IPS-15b (cell line): ENCODE results near the gene IRAK3.
A peak's percentile ranks its signal among the peaks of the same experiment; 100 is the strongest.
"Not testable (repeated sequence)": the region's sequence is repeated elsewhere in the genome, so short reads cannot be mapped to it uniquely, and the experiment has no call there.

Experiments
- H3K27me3 ChIP-seq: one replicate; pipeline ENCODE4 v1.6.1; 2013; ENCODE audit warnings: low read length; ENCODE audit not compliant: control insufficient read depth, insufficient read depth
- H3K36me3 ChIP-seq: one replicate; pipeline ENCODE4 v1.6.1; 2013; ENCODE audit warnings: low read length; ENCODE audit not compliant: control insufficient read depth, insufficient read depth
- H3K4me1 ChIP-seq: one replicate; pipeline ENCODE4 v1.6.1; 2013; ENCODE audit warnings: mild to moderate bottlenecking, low read length; ENCODE audit not compliant: control insufficient read depth, insufficient read depth
- H3K4me3 ChIP-seq: one replicate; pipeline ENCODE4 v1.5.1; 2013; ENCODE audit warnings: low read depth, low read length
- H3K9ac ChIP-seq: one replicate; pipeline ENCODE4 v1.6.1; 2013; ENCODE audit warnings: low read depth, mild to moderate bottlenecking, low read length
- H3K9me3 ChIP-seq: one replicate; pipeline ENCODE4 v1.6.1; 2013; ENCODE audit warnings: mild to moderate bottlenecking, low read length; ENCODE audit not compliant: control insufficient read depth, insufficient read depth

IRAK3 gene

GRCh38 chr12:66232263-66232662 lies 43.2 kb downstream of the IRAK3 start:
- H3K9ac ChIP-seq = no peak overlapping the region
- H3K9me3 ChIP-seq = no peaks in the 10 kb centered on the region
- no peak overlapping the region for H3K4me3 ChIP-seq
- H3K27me3 ChIP-seq = peaks cover 4% of the 10 kb centered on the region
- H3K36me3 ChIP-seq = no peaks in the 10 kb centered on the region
- H3K4me1 ChIP-seq = no peaks in the 10 kb centered on the region

- H3K27me3 ChIP-seq, H3K4me1 ChIP-seq, H3K4me3 ChIP-seq, H3K36me3 ChIP-seq, H3K9me3 ChIP-seq, H3K9ac ChIP-seq: not testable (repeated sequence)
Measured at GRCh38 chr12:66234037-66234693, 45.2 kb downstream of the IRAK3 start.

GRCh38 chr12:66234773-66235625 lies 46.0 kb downstream of the IRAK3 start:
- not testable (repeated sequence) for H3K36me3 ChIP-seq, H3K9ac ChIP-seq, H3K4me1 ChIP-seq, H3K9me3 ChIP-seq, H3K27me3 ChIP-seq
- H3K4me3 ChIP-seq = peak overlapping the region; percentile 41

- H3K4me1 ChIP-seq = peaks cover 8% of the 10 kb centered on the region
- H3K27me3 ChIP-seq = peaks cover 4% of the 10 kb centered on the region
- no peak overlapping the region for H3K9ac ChIP-seq
- H3K36me3 ChIP-seq = no peaks in the 10 kb centered on the region
- no peaks in the 10 kb centered on the region for H3K9me3 ChIP-seq
- H3K4me3 ChIP-seq = peak overlapping the region; percentile 35
Measured at GRCh38 chr12:66235626-66236281, 46.7 kb downstream of the IRAK3 start.

GRCh38 chr12:66236282-66236675 lies 47.3 kb downstream of the IRAK3 start:
- not testable (repeated sequence) for H3K27me3 ChIP-seq, H3K36me3 ChIP-seq, H3K4me3 ChIP-seq, H3K4me1 ChIP-seq, H3K9ac ChIP-seq, H3K9me3 ChIP-seq

GRCh38 chr12:66236969-66237368 lies 48.0 kb downstream of the IRAK3 start:
- Histone ChIP-seq H3K27me3 (peaks cover 4% of the 10 kb centered on the region), H3K9ac (no peak overlapping the region), H3K4me1 (peaks cover 8% of the 10 kb centered on the region), H3K9me3 (no peaks in the 10 kb centered on the region), H3K36me3 (no peaks in the 10 kb centered on the region), H3K4me3 (no peak overlapping the region)

GRCh38 chr12:66237505-66238175 lies 48.6 kb downstream of the IRAK3 start:
- no peak overlapping the region for H3K4me3 ChIP-seq
- no peaks in the 10 kb centered on the region for H3K9me3 ChIP-seq
- no peak overlapping the region for H3K9ac ChIP-seq
- H3K36me3 ChIP-seq = no peaks in the 10 kb centered on the region
- peaks cover 4% of the 10 kb centered on the region for H3K27me3 ChIP-seq
- H3K4me1 ChIP-seq = peaks cover 8% of the 10 kb centered on the region

GRCh38 chr12:66239295-66239694 lies 50.3 kb downstream of the IRAK3 start:
- H3K4me3 ChIP-seq = no peak overlapping the region
- H3K36me3 ChIP-seq = no peaks in the 10 kb centered on the region
- peaks cover 8% of the 10 kb centered on the region for H3K4me1 ChIP-seq
- H3K9me3 ChIP-seq = no peaks in the 10 kb centered on the region
- H3K27me3 ChIP-seq = peaks cover 4% of the 10 kb centered on the region
- no peak overlapping the region for H3K9ac ChIP-seq

- no peaks in the 10 kb centered on the region for H3K9me3 ChIP-seq
- H3K4me3 ChIP-seq = no peak overlapping the region
- H3K27me3 ChIP-seq = peaks cover 4% of the 10 kb centered on the region
Measured at GRCh38 chr12:66240096-66240820, 51.2 kb downstream of the IRAK3 start.

GRCh38 chr12:66241061-66242043 lies 52.3 kb downstream of the IRAK3 start:
- Histone ChIP-seq H3K9me3 (no peaks in the 10 kb centered on the region), H3K36me3 (no peaks in the 10 kb centered on the region), H3K4me1 (peaks cover 8% of the 10 kb centered on the region), H3K4me3 (no peak overlapping the region), H3K27me3 (peaks cover 4% of the 10 kb centered on the region), H3K9ac (no peak overlapping the region)

More at GRCh38 chr12:66240096-66240820, 51.2 kb downstream of the IRAK3 start:
- Histone ChIP-seq H3K36me3 (no peaks in the 10 kb centered on the region), H3K4me1 (peaks cover 8% of the 10 kb centered on the region), H3K9ac (no peak overlapping the region)
